Uterus (tissue), 2 donors: ENCODE measurements around the gene CPSF2.

ENCODE experiments used
- POLR2A ChIP-seq, 2 donors: fragments of 450-650 bp; IDR thresholded peaks; one replicate each; pipeline ENCODE4 v1.6.1; 2016; ENCODE audit warnings: antibody characterized with exemption in 2 of 2, mild to moderate bottlenecking in 1 of 2, moderate library complexity in 1 of 2
- TF ChIP-seq, protein P1 (sequence below), 4 experiments: fragments of 200-600 bp in 2 of 4; fragments of 450-650 bp in 2 of 4; sonication (generic) in 2 of 4; IDR thresholded peaks; one replicate each; pipeline ENCODE4 v1.5.1; 2016 to 2019; ENCODE audit warnings: antibody characterized with exemption in 4 of 4, mild to moderate bottlenecking in 2 of 4, moderate library complexity in 1 of 4

DNA sequence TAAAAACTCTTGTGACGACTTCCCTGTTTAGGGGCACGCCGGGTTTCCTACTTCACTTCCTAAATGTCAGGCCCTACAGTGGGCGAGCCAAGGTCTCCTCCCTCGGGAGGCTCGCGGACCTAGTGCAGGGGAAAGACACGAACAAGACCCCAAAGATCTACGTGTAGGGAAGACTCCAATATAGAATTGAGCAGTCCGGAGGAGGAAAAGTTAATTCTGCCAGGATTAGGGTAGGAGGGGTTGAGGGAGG lies 16.0 kb upstream of the CPSF2 start:
- no peak for TF ChIP-seq POLR2A (IDR thresholded peaks at IDR 0.05)
- TF ChIP-seq, protein P1, sequence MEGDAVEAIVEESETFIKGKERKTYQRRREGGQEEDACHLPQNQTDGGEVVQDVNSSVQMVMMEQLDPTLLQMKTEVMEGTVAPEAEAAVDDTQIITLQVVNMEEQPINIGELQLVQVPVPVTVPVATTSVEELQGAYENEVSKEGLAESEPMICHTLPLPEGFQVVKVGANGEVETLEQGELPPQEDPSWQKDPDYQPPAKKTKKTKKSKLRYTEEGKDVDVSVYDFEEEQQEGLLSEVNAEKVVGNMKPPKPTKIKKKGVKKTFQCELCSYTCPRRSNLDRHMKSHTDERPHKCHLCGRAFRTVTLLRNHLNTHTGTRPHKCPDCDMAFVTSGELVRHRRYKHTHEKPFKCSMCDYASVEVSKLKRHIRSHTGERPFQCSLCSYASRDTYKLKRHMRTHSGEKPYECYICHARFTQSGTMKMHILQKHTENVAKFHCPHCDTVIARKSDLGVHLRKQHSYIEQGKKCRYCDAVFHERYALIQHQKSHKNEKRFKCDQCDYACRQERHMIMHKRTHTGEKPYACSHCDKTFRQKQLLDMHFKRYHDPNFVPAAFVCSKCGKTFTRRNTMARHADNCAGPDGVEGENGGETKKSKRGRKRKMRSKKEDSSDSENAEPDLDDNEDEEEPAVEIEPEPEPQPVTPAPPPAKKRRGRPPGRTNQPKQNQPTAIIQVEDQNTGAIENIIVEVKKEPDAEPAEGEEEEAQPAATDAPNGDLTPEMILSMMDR (IDR thresholded peaks at IDR 0.05) = no peak
